PC-9 (cell line): ENCODE measurements around the gene MMS22L. TPM values are rescaled to one million over a fixed set of nuclear protein-coding genes. Genes with fewer than 3 reads are reported as not detected.

Source experiments
- BruUV-seq: library from RNA; stranded (reverse); fragments of 400-500 nt; replicated peaks from 2 replicates; lab custom pipeline; 2021; lab: Mats Ljungman, UMichigan
- CTCF ChIA-PET: fragments of 300-600 bp; sonication (Branson Sonifier 250); formaldehyde crosslinking; loops from one replicate; lab custom pipeline; 2022; ENCODE audit warnings: antibody characterized with exemption; lab: Charles Lee
- POLR2A ChIA-PET: fragments of 300-600 bp; sonication (Branson Sonifier 250); formaldehyde crosslinking; loops from one replicate; lab custom pipeline; 2022; ENCODE audit warnings: antibody characterized with exemption; ENCODE audit not compliant: unreplicated experiment; lab: Charles Lee
- DNase-seq, 2 experiments: peaks; one replicate each; pipeline versions ENCODE4 v3.0.0 to v3.0.0-alpha.2; 2015 to 2022; ENCODE audit warnings: mixed read lengths in 1 of 2
- H2AFZ ChIP-seq: fragments of 200-600 bp; sonication (generic); 2 replicates; pipeline ENCODE4 v1.8.1; 2017; ENCODE audit warnings: antibody characterized with exemption
- H3F3A ChIP-seq: fragments of 200-600 bp; sonication (generic); 2 replicates; pipeline ENCODE4 v1.8.1; 2017; ENCODE audit warnings: antibody characterized with exemption, mild to moderate bottlenecking, low read depth; ENCODE audit not compliant: insufficient read depth
- H3K27ac ChIP-seq: fragments of 200-600 bp; sonication (generic); 2 replicates; pipeline ENCODE4 v1.6.1; 2016; ENCODE audit warnings: mixed run types
- H3K27me3 ChIP-seq: fragments of 200-600 bp; sonication (generic); 2 replicates; pipeline ENCODE4 v1.6.1; 2016; ENCODE audit warnings: low read depth, mixed run types; ENCODE audit not compliant: insufficient read depth
- H3K36me3 ChIP-seq: fragments of 200-600 bp; sonication (generic); 2 replicates; pipeline ENCODE4 v1.6.1; 2016; ENCODE audit warnings: low read depth, mixed run types
- H3K4me1 ChIP-seq: fragments of 200-600 bp; sonication (generic); replicated peaks from 2 replicates; pipeline ENCODE4 v1.6.1; 2016; ENCODE audit warnings: mixed run types; ENCODE audit not compliant: insufficient read depth
- H3K4me2 ChIP-seq: fragments of 200-600 bp; sonication (generic); 2 replicates; pipeline ENCODE4 v1.6.1; 2017; ENCODE audit warnings: mixed run types
- H3K4me3 ChIP-seq: fragments of 200-600 bp; sonication (generic); 2 replicates; pipeline ENCODE4 v1.6.1; 2016; ENCODE audit warnings: mixed run types
- H3K79me2 ChIP-seq: fragments of 200-600 bp; sonication (generic); 2 replicates; pipeline ENCODE4 v1.6.1; 2017; ENCODE audit warnings: low read depth, mixed run types
- H3K9me2 ChIP-seq: fragments of 200-600 bp; sonication (generic); 2 replicates; pipeline ENCODE4 v1.8.1; 2017; ENCODE audit warnings: mild to moderate bottlenecking; ENCODE audit not compliant: insufficient read depth
- H3K9me3 ChIP-seq: fragments of 200-600 bp; sonication (generic); 2 replicates; pipeline ENCODE4 v1.8.1; 2016; ENCODE audit warnings: low read depth; ENCODE audit not compliant: insufficient read depth
- H4K20me1 ChIP-seq: fragments of 200-600 bp; sonication (generic); 2 replicates; pipeline ENCODE4 v1.8.1; 2017; ENCODE audit not compliant: insufficient read depth
- EZH2 ChIP-seq: fragments of 200-600 bp; sonication (generic); IDR thresholded peaks from 2 replicates; pipeline ENCODE4 v1.8.0; 2017; ENCODE audit warnings: antibody characterized with exemption, low read depth
- intact Hi-C: fragments of 100-400 bp; cut with micrococcal nuclease; formaldehyde crosslinking; loops from one replicate; pipeline ENCODE4 v1.10.0; 2022; ENCODE audit not compliant: unreplicated experiment
- total RNA-seq: library from RNA; stranded (reverse); gene quantifications from 2 replicates; pipeline ENCODE4 v1.2.3, GENCODE V29; 2021
- TF ChIP-seq, protein P1 (sequence below): fragments of 200-600 bp; sonication (generic); conservative IDR thresholded peaks from 2 replicates; pipeline ENCODE4 v1.6.1; 2017; ENCODE audit warnings: mixed run types, antibody characterized with exemption, mild to moderate bottlenecking, moderate library complexity

MMS22L gene
- total RNA-seq, 1 experiment from 2014 or later = 43.6 TPM

DNA sequence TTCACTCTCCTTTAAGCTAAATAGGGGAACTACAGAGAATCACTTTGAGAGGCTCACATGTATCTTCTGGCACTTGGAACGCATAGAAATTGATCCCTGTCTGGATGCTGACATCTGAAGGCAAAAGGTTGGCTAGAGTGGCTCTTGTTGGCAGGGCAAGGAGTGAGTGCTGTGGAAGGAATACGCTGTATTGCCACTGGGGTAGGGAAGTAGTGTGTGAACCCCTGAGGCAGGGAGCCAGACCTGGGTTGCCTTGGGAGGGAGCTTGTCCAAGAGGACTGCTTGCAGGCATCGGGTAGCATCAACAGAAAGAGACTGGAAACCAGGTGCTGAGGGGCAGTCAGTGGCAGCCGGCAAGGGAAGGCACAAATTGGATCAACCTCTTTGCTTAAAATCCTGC, 8.9 kb upstream of the MMS22L start:
- POLR2A ChIA-PET = no interaction called here
- no peak for TF ChIP-seq EZH2
- TF ChIP-seq, protein P1, sequence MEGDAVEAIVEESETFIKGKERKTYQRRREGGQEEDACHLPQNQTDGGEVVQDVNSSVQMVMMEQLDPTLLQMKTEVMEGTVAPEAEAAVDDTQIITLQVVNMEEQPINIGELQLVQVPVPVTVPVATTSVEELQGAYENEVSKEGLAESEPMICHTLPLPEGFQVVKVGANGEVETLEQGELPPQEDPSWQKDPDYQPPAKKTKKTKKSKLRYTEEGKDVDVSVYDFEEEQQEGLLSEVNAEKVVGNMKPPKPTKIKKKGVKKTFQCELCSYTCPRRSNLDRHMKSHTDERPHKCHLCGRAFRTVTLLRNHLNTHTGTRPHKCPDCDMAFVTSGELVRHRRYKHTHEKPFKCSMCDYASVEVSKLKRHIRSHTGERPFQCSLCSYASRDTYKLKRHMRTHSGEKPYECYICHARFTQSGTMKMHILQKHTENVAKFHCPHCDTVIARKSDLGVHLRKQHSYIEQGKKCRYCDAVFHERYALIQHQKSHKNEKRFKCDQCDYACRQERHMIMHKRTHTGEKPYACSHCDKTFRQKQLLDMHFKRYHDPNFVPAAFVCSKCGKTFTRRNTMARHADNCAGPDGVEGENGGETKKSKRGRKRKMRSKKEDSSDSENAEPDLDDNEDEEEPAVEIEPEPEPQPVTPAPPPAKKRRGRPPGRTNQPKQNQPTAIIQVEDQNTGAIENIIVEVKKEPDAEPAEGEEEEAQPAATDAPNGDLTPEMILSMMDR = no peak
- no peaks in the 10 kb centered on the region for H4K20me1 ChIP-seq
- no peak overlapping the region for H3K4me3 ChIP-seq
- H2AFZ ChIP-seq = no peak overlapping the region
- no peak overlapping the region for H3K27ac ChIP-seq
- 0 out of 2 replicates have a peak, but pooled peaks cover 12% of the 10 kb centered on the region for H3K9me3 ChIP-seq
- H3K4me1 ChIP-seq = no peaks in the 10 kb centered on the region
- H3K4me2 ChIP-seq = no peak overlapping the region
- no peak for DNase-seq
- intact Hi-C loops = no loop called here
- BruUV-seq = no TSS peak
- H3K79me2 ChIP-seq = no peaks in the 10 kb centered on the region
- H3K27me3 ChIP-seq = no peaks in the 10 kb centered on the region
- no peaks in the 10 kb centered on the region for H3F3A ChIP-seq
- no peaks in the 10 kb centered on the region for H3K9me2 ChIP-seq
- CTCF ChIA-PET = no interaction called here
- H3K36me3 ChIP-seq = no peaks in the 10 kb centered on the region

DNA sequence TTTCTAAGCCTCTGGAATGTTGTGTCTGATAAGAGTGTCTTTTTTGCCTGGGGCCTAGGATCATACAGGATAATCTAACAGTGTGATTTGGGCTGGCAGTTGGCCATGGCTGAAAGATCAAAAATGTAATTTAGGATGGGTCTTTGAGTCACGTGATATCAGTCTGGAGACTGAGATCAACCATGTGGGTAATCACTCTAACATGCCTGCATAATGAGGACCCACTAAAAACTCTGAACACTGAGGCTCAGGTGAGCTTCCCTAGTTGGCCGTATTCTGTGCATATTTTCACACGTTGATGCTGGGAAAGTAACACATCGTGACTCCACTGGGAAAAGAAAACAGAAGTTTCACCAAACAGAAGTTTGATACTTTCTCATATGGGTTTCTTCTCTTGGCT, 6.3 kb upstream of the MMS22L start:
- DNase-seq = no peak
- BruUV-seq = no TSS peak
- CTCF ChIA-PET = no interaction called here

DNA sequence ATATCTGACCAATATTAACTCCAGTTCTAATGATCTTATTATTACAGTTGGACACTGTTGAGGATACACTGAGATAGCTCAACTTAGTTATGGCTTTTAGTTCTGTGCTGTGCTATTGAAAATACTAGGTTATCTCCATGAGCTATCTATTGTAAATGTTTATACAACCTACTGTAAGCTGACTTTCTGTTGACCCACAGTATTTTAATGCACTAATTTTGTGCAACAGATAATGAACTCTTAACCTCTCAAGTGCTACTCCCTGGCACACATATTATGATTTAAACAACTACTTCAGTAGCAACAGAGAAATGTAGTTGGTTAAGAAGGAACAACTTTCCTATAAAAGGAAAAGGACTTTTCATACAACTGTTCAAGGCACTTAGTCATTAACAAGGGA, 5.2 kb upstream of the MMS22L start:
- Histone ChIP-seq H3K4me2 (no peak overlapping the region), H4K20me1 (no peaks in the 10 kb centered on the region), H3K27ac (no peak overlapping the region), H3K4me3 (no peak overlapping the region), H2AFZ (no peak overlapping the region), H3F3A (no peaks in the 10 kb centered on the region), H3K27me3 (no peaks in the 10 kb centered on the region), H3K36me3 (no peaks in the 10 kb centered on the region), H3K4me1 (peaks cover 6% of the 10 kb centered on the region; the same call in 1 of the 2 replicates), H3K9me2 (no peaks in the 10 kb centered on the region), H3K79me2 (no peaks in the 10 kb centered on the region), H3K9me3 (0 out of 2 replicates have a peak, but pooled peaks cover 12% of the 10 kb centered on the region)
- POLR2A ChIA-PET = no interaction called here
- TF ChIP-seq, protein P1 = no peak
- TF ChIP-seq EZH2 = no peak
- no peak for DNase-seq
- intact Hi-C loops = no loop called here
- CTCF ChIA-PET = no interaction called here
- BruUV-seq = no TSS peak

More for the DNA sequence above, 6.3 kb upstream of the MMS22L start:
- TF ChIP-seq, protein P1 = no peak
- no peak for TF ChIP-seq EZH2
- no peaks in the 10 kb centered on the region for H4K20me1 ChIP-seq
- no peak overlapping the region for H3K4me3 ChIP-seq
- H3K27ac ChIP-seq = no peak overlapping the region
- no peaks in the 10 kb centered on the region for H3K36me3 ChIP-seq
- no peaks in the 10 kb centered on the region for H3K4me1 ChIP-seq
- no peaks in the 10 kb centered on the region for H3K79me2 ChIP-seq
- no peaks in the 10 kb centered on the region for H3K27me3 ChIP-seq
- H3F3A ChIP-seq = no peaks in the 10 kb centered on the region
- 0 out of 2 replicates have a peak overlapping the region, but pooled peaks have one; percentile 19 for H2AFZ ChIP-seq
- H3K9me3 ChIP-seq = 0 out of 2 replicates have a peak, but pooled peaks cover 12% of the 10 kb centered on the region
- POLR2A ChIA-PET = no interaction called here
- intact Hi-C loops = no loop called here
- no peak overlapping the region for H3K4me2 ChIP-seq
- H3K9me2 ChIP-seq = no peaks in the 10 kb centered on the region
